MCF 10A (cell line): ENCODE results near the gene GPLD1. TPM values are rescaled to one million over a fixed set of nuclear protein-coding genes. Genes with fewer than 3 reads are reported as not detected.
"Not testable (repeated sequence)": the region's sequence is repeated elsewhere in the genome, so short reads cannot be mapped to it uniquely, and the experiment has no call there.

ENCODE experiments used
- BruUV-seq: library from RNA; stranded (reverse); fragments of 400-500 nt; replicated peaks from 2 replicates; lab custom pipeline; 2021; lab: Mats Ljungman, UMichigan
- CTCF ChIA-PET: fragments of 300-600 bp; sonication (Branson Sonifier 250); formaldehyde crosslinking; extraction: SDS; loops from one replicate; lab custom pipeline; 2021; ENCODE audit warnings: antibody characterized with exemption, inconsistent platforms; lab: Yijun Ruan, JAX
- POLR2A ChIA-PET: fragments of 300-600, 350-650 bp; sonication (Branson Sonifier 250); formaldehyde crosslinking; extraction: SDS; loops from one replicate; lab custom pipeline; 2020; ENCODE audit warnings: antibody characterized with exemption, inconsistent platforms; lab: Yijun Ruan, JAX
- DNase-seq: peaks from one replicate; pipeline ENCODE4 v3.0.0-alpha.2; 2018; ENCODE audit not compliant: unreplicated experiment
- H3K27ac Mint-ChIP-seq: one replicate; pipeline ENCODE4 v1.8.0; 2022; ENCODE audit warnings: mild to moderate bottlenecking, low read depth, mixed read lengths; ENCODE audit not compliant: unreplicated experiment
- H3K27me3 Mint-ChIP-seq: one replicate; pipeline ENCODE4 v1.8.0; 2022; ENCODE audit warnings: mixed read lengths; ENCODE audit not compliant: insufficient read depth, unreplicated experiment
- H3K36me3 Mint-ChIP-seq: one replicate; pipeline ENCODE4 v1.8.0; 2022; ENCODE audit warnings: mild to moderate bottlenecking, moderate library complexity, mixed read lengths; ENCODE audit not compliant: insufficient read depth, unreplicated experiment
- H3K4me1 Mint-ChIP-seq: one replicate; pipeline ENCODE4 v1.8.0; 2022; ENCODE audit warnings: mixed read lengths; ENCODE audit not compliant: insufficient read depth, unreplicated experiment
- H3K4me3 Mint-ChIP-seq: one replicate; pipeline ENCODE4 v1.8.0; 2022; ENCODE audit warnings: mild to moderate bottlenecking, moderate library complexity, mixed read lengths; ENCODE audit not compliant: unreplicated experiment
- H3K9me3 Mint-ChIP-seq: one replicate; pipeline ENCODE4 v1.8.0; 2022; ENCODE audit warnings: mixed read lengths; ENCODE audit not compliant: unreplicated experiment
- CTCF ChIP-seq: fragments of 200-600 bp; IDR thresholded peaks from one replicate; pipeline ENCODE4 v1.8.0; 2022; ENCODE audit warnings: antibody characterized with exemption, mild to moderate bottlenecking; ENCODE audit not compliant: unreplicated experiment
- intact Hi-C: fragments of 100-400 bp; cut with micrococcal nuclease; formaldehyde crosslinking; loops from 2 replicates; pipeline ENCODE4 v1.14.1; 2022
- total RNA-seq: library from RNA; stranded (reverse); gene quantifications from 2 replicates; pipeline ENCODE4 v1.2.3, GENCODE V29; 2022

The GPLD1 gene
- total RNA-seq, 1 experiment from 2014 or later = 0.16 TPM

DNA sequence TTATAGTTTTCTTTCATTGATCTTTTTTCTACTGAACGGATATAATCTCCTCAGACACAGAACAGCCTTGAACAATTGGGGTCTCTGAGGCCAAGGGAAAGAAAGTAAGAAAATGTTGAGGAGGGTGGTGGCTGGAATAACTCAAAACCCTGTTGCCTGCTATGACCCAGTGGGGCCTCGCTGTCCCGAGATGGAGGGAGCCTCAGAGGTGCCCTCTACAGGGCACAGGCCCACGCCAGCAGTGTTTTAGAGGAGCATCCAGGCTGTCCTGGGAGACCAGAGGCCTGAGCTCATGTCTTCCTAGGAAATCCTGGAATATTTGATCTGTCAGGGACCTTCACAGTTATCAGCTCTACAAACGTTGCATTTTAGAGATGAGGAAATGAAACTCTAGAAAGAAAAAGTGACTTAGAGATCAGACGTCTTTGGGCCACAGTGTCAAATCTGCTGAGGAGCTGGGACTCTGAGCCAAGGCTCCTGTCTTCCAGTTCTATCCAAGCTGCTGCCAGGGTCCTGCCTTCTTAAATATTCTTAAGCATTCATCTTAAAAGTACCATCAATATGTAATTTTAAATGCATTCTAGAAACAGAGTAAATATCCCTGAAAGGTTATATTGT is 31.7 kb upstream of the GPLD1 start:
- no peaks in the 10 kb centered on the region for H3K9me3 Mint-ChIP-seq
- H3K4me1 Mint-ChIP-seq = peaks cover 9% of the 10 kb centered on the region
- H3K27me3 Mint-ChIP-seq = no peaks in the 10 kb centered on the region
- no peak overlapping the region for H3K27ac Mint-ChIP-seq
- TF ChIP-seq CTCF = peak; percentile 55
- H3K4me3 Mint-ChIP-seq = no peak overlapping the region
- ChIA-PET POLR2A (interaction anchor here (1.1 to 1.7 kb wide), 2 partner anchors 27 to 91 kb away, joined by 4 read pairs; partner anchors contain the start of gene ALDH5A1), CTCF (interaction anchor here (0.6 to 2.8 kb wide), 39 partner anchors 9 to 1344 kb away, joined by 3 to 18 read pairs (median 4); partner anchors contain the start of genes ALDH5A1 and GPLD1)
- no peaks in the 10 kb centered on the region for H3K36me3 Mint-ChIP-seq
- intact Hi-C loops = loop anchor here (1.0 to 10.0 kb wide), 4 partner anchors 90 to 554 kb away; no protein-coding TSS in a partner anchor
- BruUV-seq = no TSS peak
- peak; percentile 63 for DNase-seq

DNA sequence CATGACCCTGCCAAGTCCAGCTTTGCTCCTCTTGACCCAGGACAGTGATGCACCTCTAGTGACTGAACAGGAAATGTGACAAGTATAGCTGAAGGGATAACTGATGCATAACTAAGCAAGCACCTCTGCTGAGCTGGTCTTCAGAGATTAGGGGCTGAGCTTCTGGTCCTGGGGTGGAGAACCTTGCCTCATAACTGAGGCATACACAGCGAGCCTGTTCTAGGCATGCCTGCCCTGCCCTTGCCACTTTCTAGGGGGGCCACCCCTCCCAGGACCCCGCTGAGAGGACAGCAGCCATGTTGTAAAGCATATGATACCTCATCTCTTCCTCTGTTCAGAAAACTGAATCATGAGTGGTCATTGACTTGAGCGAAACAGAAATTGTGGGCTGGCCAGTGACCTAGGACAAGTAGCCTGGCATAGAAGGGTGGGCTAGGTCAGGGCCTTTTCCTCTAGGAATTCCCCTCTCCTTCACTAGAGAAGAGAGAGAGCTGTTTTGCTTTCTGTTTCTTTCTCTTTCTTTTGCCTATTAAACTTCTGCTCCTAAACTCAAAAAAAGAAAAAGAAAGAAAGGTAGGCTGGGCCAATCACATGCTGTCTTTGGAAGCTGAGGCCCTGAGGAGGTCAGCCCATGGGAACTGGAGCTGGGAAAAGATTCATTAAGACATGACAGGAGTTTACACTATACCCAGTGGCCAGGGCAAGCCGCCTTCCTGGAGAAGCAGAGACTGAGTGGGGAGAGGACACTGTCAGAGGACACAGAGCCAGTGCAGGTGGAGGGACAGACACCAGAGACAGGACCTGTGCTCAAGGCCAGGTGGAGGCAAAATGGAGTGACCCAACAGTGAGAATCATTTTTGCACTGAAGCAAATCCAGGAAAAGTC is 28.5 kb upstream of the GPLD1 start:
- BruUV-seq = no TSS peak
- Mint-ChIP-seq H3K9me3 (no peaks in the 10 kb centered on the region), H3K27me3 (no peaks in the 10 kb centered on the region), H3K27ac (no peak overlapping the region), H3K4me3 (no peak overlapping the region), H3K4me1 (peaks cover 4% of the 10 kb centered on the region), H3K36me3 (no peaks in the 10 kb centered on the region)
- intact Hi-C loops = no loop called here
- CTCF ChIA-PET = interaction anchor here (0.5 to 1.2 kb wide), 3 partner anchors 88 to 178 kb away, joined by 3 read pairs; no protein-coding TSS in a partner anchor
- no peak for TF ChIP-seq CTCF
- no peak for DNase-seq
- POLR2A ChIA-PET = no interaction called here

GRCh38 chr6:24513602-24514001 is 24.2 kb upstream of the GPLD1 start:
- BruUV-seq = no TSS peak
- H3K4me3 Mint-ChIP-seq = no peak overlapping the region
- no peak for TF ChIP-seq CTCF
- ChIA-PET POLR2A (interaction anchor here (0.6 kb wide), 1 partner anchor 14 kb away, joined by 3 read pairs; no protein-coding TSS in a partner anchor), CTCF (interaction anchor here (0.6 to 3.4 kb wide), 4 partner anchors 10 to 1869 kb away, joined by 3 to 14 read pairs (median 4); no protein-coding TSS in a partner anchor)
- no peak for DNase-seq
- intact Hi-C loops = no loop called here
- H3K36me3 Mint-ChIP-seq = no peaks in the 10 kb centered on the region
- H3K9me3 Mint-ChIP-seq = no peaks in the 10 kb centered on the region
- no peaks in the 10 kb centered on the region for H3K27me3 Mint-ChIP-seq
- no peaks in the 10 kb centered on the region for H3K4me1 Mint-ChIP-seq
- no peak overlapping the region for H3K27ac Mint-ChIP-seq

GRCh38 chr6:24511976-24512375 is 22.6 kb upstream of the GPLD1 start:
- H3K27me3 Mint-ChIP-seq, BruUV-seq, DNase-seq, H3K27ac Mint-ChIP-seq, H3K4me3 Mint-ChIP-seq, POLR2A ChIA-PET, intact Hi-C loops, H3K9me3 Mint-ChIP-seq, H3K36me3 Mint-ChIP-seq, H3K4me1 Mint-ChIP-seq: not testable (repeated sequence)
- CTCF ChIA-PET = interaction anchor here (1.0 to 1.3 kb wide), 2 partner anchors 8 to 9 kb away, joined by 3 to 4 read pairs; no protein-coding TSS in a partner anchor
